Kidney tubule cell (primary cell): Measurements from ENCODE around the gene DCP1B.

Experiments
- DNase-seq: peaks from one replicate; pipeline ENCODE4 v3.0.0-alpha.2; 2018; ENCODE audit warnings: low spot score

The DCP1B gene

GRCh38 chr12:1934831-1935230 lies 69.4 kb downstream of the DCP1B start:
- DNase-seq, result no peak

GRCh38 chr12:1934068-1934467 lies 70.2 kb downstream of the DCP1B start:
- DNase-seq, result no peak

- DNase-seq, result no peak
Observed at GRCh38 chr12:1933342-1934051, 70.8 kb downstream of the DCP1B start.

GRCh38 chr12:1932264-1932777 lies 71.9 kb downstream of the DCP1B start:
- DNase-seq, result peak; percentile 60

GRCh38 chr12:1931642-1932041 lies 72.6 kb downstream of the DCP1B start:
- no peak for DNase-seq

GRCh38 chr12:1930803-1931597 lies 73.3 kb downstream of the DCP1B start:
- DNase-seq, result no peak

GRCh38 chr12:1929985-1930802 lies 74.1 kb downstream of the DCP1B start:
- no peak for DNase-seq

GRCh38 chr12:1929241-1929984 lies 74.8 kb downstream of the DCP1B start:
- no peak for DNase-seq

- DNase-seq, result no peak
Observed at GRCh38 chr12:1928439-1929121, 75.7 kb downstream of the DCP1B start.

- DNase-seq, result no peak
Observed at GRCh38 chr12:1927751-1928351, 76.4 kb downstream of the DCP1B start.

- no peak for DNase-seq
Observed at GRCh38 chr12:1927051-1927680, 77.1 kb downstream of the DCP1B start.

- no peak for DNase-seq
Observed at GRCh38 chr12:1926251-1926657, 78.0 kb downstream of the DCP1B start.

GRCh38 chr12:1925684-1926006 lies 78.6 kb downstream of the DCP1B start:
- no peak for DNase-seq

GRCh38 chr12:1924996-1925683 lies 79.1 kb downstream of the DCP1B start:
- DNase-seq, result no peak

GRCh38 chr12:1922985-1923384 lies 81.3 kb downstream of the DCP1B start:
- DNase-seq, result no peak

- DNase-seq, result no peak
Observed at GRCh38 chr12:1922075-1922709, 82.1 kb downstream of the DCP1B start.

- no peak for DNase-seq
Observed at GRCh38 chr12:1920971-1921370, 83.3 kb downstream of the DCP1B start.

- DNase-seq, result no peak
Observed at GRCh38 chr12:1920436-1920835, 83.8 kb downstream of the DCP1B start.

GRCh38 chr12:1919763-1920162 lies 84.5 kb downstream of the DCP1B start:
- no peak for DNase-seq
